Daoy (cell line): Measurements from ENCODE around the gene PDLIM1. TPM values are rescaled to one million over a fixed set of nuclear protein-coding genes. Genes with fewer than 3 reads are reported as not detected.

Experiments used
- DNase-seq: peaks from one replicate; pipeline ENCODE4 v3.0.0-alpha.2; 2015; ENCODE audit warnings: low read depth
- total RNA-seq: library from RNA; depleted of rRNA; stranded (reverse); fragments of >200 nt; shearing (Covaris generic); gene quantifications from 2 replicates; pipeline ENCODE4 v1.2.3, GENCODE V29; 2014

Gene PDLIM1
- total RNA-seq, 1 experiment from 2014 or later: 17.7 TPM

DNA sequence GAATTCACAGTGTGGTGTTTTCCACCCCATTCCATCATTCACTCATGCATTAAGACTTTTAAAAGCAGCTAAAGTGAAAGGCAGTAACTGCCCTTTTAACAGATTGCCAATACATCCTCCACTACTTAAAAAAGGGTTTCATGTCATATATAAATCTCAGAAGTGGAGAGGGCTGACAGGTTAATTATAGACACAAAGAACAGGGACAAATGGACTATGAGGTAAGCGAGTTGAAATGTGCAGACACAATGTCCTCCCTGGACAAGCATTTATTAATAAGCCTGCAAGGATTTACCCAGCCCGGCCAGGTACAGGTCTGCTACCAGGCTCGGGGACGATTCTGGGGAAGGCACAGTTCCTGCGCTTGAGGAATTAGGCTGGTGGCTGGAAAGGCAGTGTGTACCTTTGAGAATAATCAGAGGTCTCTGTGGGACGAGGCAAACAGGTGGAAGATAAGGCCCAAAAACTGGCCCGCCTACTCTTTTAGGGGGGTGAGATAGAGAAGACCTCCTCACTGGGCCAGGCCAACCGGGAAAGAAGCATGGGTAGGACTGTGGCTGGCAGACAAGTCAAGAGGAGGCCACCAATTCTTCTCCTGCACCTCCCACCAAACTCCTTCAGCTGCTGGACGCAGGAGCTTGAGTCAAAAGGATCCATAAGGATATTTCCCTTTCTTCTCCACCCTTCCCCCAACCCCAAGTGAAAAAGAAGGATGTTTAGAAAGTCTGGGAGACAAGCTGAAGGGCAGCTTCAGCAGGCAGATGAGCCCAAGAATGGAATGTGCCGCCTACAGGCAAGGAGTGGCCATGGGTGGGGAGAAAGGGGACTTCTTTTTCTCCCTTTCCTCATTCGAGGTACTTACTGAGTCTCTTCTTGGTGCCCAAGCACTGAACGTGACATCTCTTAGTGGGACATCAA lies 1.5 kb downstream of the PDLIM1 start:
- DNase-seq: peak; percentile 44

DNA sequence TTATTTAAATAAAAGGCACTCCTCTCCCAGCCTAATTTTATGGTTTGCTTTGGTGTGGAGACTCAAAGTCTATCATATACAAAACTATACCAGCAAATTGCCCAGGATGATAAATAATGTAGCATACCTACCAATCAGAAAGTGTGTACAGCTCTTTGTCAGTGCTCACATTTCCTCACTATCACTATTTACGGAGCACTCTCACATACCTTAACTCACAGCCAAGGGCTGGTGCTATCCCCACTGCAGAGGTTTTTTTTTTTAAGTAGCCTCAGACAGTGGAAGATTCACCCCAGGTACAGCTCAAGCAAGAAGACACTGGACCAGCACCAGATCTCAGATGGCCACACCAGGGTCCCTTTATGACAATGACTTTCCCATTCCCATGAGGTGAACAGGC lies 2.5 kb downstream of the PDLIM1 start:
- no peak for DNase-seq

DNA sequence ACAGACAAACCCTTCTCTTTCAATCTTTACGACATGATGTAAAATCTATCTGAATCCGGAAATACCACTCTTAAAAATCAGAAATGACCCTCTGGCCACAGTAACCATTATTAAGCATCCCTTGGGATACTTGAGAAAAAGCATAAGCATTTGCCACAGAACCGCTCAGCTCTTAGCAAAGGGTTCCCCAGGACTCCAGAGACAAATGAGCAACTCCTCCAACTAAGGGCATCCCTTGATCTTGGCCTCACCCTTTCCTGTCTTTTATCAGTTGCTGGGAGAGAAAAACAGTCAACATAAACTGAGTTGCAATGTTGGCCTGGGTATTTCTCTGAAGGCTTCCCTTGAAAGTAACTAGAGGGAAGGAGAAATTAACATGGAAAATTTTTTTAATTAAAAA lies 3.5 kb downstream of the PDLIM1 start:
- no peak for DNase-seq

DNA sequence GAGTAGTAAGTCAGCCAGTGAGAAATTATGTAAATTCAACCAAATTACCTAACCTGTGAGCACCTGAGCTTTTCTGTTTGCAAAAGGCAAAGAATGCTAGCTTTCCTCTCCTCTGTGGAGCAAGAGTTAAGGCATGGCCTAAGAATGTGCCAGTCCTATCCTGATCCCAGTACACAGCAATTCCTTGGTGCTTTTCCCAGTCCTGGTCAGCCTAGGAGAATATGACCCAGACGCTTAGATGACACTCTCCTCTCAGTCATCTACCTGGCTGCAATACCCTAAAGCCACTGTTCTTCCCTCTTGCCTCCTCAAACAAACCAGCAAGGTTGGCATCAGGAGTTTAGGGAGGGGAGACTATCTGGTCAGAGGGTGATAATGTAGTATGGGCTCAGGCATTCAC lies 4.1 kb downstream of the PDLIM1 start:
- no peak for DNase-seq

DNA sequence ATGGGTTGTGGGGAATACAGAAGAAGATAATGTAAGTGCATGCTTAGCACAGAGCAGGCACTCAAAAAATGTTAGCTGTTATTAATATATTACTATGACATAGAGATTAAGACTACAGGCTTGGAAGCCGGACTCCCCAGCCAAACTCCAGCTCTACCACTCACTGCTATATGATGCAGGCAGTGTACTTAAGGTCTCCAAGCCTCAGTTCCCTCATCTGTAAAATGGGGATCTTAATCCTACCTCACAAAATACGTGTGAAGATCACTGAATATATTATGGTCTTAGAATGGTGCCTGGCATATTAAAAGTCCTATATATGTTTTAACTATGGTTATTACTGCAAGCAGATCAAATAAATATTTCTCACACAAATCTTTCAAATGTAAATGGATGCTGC lies 5.2 kb downstream of the PDLIM1 start:
- no peak for DNase-seq

DNA sequence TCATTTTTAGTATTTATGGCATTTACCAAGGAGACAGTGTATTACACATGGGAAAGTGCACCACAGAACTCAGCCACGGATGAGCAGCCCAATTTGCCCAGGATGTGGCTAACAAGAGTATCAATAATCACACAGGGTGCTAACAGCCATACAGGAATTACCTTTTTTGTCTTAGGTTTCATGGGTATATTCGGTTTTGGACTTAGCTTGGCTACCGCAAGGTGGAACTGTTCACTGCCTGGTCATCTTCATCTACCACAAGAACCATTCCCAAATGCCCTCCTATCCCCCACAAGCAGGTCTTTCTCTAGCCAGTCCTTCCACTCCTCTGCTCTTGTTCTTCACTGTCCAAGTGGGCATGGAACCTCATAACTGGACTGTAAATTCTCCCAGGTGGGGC lies 6.0 kb downstream of the PDLIM1 start:
- DNase-seq: no peak

DNA sequence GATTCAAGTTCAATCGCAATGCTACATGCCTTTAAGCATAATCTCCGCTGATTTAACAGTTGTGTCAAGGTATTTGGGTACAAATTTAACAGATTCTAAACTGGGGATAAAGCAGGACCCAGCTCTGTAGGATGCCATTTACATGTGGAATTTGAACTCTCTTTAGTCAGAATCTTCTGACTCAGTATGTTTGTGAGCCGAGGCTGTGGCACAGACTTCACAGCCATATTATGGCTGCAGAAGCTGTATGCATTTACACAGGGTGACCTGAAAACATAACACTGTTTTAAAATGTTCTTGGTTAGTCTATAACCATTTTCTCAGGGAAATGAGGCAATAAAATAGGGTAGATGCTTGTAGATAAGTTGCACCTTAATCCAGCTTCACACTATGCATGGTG lies 8.7 kb downstream of the PDLIM1 start:
- DNase-seq: no peak

DNA sequence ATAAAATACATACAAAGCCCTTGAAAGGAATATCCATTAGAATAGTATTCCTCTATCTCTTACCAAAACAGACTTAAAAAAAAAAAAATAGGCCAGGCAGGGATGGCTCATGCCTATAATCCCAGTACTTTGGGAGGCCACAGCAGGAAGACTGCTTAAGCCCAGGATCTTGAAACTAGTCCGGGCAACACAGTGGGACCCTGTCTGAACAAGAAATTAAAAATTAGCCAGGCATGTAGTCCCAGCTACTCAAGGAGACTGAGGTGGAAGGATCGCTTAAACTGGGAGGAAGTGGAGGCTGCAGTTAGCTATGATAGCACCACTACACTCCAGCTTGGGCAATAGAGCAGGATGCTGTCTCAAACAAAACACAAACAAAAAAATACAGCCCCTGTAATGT lies 9.6 kb downstream of the PDLIM1 start:
- no peak for DNase-seq

DNA sequence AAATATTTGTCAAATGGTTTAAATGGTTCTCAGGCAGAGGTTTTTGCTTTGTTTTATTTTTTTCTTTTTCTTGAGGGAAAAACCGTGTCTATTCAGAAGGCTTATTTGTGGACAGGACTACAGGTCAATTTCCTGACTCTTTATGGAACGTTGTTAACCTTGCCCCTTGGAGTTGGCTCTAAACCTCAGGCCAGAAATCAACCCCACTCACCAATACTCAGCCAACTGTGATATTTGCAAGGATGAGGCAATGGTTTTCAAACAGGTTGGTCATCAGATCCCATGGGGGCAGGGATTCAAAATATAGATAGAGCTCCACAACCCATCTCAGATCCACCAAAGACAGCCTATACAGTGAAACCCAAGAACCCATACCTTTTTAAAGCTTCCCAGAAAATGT lies 10.2 kb downstream of the PDLIM1 start:
- DNase-seq: no peak

DNA sequence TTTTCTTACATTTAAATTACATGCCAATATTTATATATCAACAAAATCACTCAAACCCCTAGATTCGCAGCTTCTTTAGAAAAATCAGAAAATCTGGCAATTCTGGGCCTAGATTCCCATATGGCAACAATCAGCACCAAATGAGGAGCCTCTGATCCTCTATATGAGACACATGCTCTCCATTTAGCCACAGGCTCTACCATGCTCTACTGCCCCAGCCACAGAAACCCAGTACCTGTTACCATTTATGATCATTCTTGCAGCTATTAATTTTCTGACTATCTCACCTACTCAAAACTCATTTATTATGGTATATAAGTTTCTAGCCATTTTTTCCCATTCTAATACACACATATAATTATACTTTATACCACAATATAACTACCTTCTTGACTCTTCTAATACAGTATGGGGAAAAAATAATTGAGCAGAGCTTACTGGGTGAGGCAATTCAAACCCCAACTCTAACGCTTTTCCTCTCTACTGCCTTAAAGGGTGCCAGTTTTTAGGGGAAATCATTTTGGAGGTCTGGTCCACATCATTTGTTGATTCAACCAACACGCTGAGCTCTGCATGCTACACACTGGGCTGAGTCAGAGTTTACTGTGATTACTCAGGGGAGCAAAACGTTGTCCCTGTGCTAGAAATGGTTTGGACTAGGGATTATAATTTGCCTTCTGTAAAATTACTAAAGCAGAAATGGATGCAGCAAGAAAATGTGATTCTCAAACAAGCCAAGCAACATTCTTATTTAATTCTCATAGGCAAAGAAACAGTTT lies 11.6 kb downstream of the PDLIM1 start:
- peak; percentile 64 for DNase-seq

DNA sequence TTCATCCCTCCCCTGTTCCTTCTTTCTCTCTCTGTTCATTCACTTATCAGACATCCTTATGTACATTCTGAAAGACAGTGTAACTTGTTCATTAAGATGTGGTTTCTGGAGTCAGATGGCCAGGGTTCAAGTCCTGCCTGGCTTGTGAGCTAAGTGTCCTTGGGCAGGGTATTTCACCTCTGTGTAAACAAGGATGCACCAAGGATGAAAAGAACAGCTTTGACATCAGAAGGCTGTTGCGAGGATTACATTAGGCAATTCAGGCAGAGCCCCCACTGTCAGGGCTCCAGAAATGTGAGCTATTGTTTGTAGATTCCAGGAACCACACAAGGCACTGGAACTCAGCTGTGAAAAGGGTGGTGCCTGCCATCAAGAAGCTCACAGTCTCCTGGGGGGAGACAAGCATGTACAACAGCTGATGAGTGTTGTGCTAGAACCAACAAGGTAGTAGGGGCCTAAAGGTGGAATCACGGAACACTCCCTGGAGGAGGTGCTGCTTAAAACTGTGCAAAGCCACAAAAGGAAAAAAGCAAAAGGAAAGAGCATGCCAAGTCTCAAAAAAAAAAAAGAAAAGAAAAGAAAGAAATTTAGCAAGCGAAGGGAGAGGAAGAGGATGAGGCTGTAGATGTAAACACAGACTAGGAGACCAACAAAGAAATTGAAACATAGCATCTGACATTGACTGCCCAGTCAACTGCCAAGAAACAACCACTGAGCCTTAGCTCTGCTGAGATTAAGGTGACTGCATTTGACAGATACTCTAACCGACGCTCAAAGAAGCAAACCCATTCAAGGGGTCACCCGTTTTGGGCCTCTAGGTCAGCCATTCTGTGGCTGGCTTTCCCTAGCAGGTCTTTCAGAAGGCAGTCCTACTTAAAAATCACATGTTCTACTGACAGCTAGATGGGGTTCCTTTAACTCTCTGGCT lies 12.5 kb downstream of the PDLIM1 start:
- DNase-seq: no peak

DNA sequence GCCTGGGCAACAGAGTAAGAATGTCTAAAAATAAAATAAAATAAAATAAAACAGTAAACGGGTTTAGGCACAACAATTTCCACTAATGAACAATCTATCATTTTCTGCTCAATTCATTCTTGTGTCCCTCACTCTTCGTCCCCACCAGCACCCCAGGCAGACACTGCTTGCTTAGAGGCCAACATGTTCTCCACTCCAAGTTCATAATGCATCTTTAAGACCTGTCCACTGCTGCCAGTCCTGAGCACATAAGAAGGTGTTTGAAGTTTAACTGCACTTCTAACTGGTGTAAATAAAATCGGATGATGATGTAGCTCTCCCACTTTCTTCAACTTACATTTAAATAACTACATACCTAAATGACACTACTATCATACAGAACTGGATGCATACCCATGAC lies 13.2 kb downstream of the PDLIM1 start:
- DNase-seq: no peak

DNA sequence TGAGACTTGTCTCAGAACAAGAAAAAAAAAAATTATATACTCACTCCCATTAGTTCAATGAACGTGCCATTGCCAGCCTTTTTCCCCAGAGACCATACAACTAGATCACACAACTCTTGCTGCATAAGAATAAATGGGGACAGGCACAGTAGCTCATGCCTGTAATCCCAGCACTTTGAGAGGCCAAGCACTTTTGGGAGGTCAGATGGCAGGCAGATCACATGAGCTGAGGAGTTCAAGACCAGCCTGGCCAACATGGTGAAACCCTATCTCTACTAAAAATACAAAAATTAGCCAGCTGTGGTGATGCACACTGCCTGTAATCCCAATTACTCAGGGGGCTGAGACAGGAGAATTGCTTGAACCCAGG lies 13.6 kb downstream of the PDLIM1 start:
- no peak for DNase-seq

DNA sequence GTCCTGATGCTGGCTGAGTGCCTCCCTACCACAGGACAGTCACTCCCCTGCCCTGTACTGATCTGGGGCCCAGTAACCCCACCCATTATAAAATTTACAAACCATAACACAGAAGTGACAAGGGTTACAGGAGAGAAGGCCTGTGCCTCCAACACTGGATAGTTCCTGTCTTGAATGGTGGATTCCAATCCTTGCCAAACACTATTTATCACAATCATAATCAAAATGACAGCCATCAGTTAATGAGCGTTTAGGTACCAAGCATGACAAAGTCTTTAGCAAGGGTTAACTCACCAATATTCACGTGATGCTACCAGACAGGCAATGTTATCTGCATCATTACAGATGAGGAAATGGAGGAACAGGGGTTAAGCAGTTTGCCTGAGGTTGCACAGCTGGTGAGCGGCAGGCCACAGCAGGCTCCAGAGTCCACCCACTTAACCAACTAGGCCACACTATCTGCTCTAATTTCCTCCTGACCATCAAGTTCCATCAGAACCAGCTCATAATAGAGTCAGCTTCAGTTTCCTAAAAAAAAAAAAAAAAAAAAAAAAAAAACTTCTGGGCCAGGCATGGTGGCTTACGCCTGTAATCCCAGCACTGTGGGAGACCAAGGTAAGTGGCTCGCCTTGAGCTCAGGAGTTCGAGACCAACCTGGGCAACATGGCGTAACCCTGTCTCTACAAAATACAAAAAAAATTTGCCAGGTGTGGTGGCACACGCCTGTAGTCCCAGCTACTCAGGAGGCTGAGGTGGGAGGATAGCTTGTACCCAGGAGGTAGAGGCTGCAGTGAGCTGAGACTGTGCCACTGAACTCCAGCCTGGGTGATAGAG lies 14.2 kb downstream of the PDLIM1 start:
- peak; percentile 37 for DNase-seq

DNA sequence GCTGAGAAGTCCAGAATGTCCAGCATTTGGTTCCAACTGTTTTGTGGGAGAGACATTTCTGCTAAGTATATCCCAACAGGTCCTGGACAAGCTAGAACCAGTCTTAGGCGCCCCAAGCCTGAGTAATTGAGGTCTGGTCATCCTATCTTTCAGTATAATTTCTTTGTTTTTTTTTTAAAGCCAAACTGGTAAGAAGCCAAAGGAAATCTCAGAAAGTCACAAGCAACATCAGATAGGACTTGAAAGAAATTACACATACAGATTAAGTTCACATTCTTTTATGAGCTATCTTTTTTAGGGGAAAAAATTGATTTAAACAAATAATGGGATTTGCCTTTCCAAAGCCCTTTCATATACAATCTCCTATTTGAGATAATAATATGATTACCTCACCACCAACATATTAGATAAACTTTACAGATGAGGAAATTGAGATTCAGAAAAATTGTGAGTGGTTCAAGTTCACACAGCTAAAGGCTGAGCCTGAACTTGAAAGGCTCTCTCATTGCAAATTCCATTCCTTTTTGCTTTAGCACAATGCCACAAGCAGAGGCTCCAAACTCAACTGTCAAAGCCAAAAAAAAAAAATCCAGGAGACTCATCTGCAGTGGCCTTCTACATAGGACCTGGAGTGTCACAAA lies 15.0 kb downstream of the PDLIM1 start:
- DNase-seq: peak; percentile 22

DNA sequence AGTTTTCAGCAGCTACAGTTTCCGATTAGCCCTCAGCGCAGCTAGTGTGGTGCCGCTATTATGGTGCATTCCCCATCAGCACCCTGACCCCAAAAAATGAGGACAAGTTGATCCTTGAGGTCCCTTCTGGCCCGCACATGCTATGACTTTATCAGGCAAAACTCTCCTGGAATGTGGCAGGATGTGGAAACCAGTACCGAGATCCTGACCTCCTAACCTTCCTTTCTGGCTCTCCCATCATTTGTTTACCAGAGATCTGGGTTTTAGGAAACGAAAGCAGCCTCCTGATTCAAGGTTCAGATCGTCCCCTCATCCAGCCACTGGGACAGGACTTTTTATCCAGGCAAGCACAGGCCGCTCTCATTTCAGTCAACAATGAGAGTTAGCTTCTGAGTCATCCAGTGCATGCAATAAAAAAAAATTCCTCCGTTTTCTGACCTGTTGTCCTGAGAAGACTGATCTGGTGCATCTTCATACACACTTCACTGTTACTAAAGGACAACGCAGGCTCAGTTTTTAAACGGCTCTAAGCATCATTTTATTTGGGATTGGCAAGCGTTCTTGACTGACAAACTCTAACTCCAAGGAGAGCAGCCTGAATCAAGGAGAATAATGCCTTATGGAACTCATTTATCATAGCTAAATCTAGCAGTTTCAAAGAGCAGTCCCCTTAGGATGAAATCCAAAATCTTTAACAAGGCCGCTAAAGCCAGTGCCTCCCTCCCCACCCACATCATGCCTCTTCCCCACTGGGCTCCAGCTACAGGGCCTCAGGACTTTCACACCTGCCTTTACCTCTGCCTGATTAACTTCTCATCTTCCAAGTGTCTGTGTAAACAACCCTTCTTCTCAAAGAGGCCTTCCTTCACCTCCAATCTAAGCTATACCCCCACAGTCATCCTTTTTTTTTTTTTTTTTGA lies 17.1 kb downstream of the PDLIM1 start:
- DNase-seq: peak; percentile 66

DNA sequence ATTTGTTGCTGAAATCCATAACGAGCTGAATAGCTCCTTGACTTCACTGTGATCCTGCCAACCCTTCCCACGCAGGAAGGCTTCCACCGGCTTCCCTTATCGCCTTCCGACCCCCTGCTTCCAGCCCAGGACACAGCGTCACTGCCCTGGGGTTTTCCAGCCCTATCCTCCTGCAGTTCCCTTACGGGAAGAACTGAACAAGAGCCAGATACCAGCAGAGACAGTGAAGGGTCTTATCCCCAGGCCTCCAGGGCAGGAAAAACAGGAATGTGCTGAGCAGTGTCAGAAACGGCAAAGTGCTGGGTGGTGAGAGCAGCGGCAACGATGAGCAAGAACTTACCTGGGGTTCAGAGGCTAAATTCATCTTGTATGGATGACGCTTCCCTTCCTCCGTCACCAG lies 22.4 kb downstream of the PDLIM1 start:
- DNase-seq: peak; percentile 82

DNA sequence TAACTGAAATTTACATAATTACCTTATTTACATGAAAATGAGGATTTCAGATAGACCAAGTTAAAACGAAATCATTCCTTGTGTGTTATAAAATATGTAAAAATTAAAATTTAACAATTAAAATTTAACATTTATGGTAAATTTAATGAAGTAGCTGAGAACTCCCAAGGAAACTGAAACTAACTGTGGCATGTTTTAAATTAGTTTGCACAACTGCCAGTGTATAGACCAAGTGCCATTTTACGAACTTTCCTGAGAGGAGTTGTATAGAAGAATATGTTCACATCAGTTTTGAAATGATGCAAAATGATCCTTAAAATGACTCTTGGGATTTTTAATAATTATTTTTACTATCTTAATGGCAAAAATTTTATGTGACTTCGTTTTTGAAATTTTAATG lies 23.6 kb downstream of the PDLIM1 start:
- no peak for DNase-seq

DNA sequence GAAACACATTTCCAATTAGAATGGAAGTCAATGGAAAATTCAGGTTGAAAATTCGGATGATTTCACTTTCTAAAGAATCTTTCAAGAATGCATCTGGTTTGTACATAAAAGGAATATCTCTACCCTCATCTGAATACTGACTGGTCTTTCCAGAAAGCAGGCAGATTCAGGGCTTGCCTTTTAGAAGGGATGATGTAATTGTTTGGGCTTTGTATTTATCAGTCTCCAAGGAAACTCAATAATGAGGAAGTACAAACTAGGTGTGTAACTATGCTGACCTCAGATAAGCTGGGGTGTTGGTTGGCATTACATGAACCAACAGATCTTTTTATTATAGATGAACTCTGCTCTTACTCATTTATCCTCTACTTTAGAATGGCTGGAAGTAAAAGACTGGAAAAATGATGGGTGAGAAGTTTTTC lies 24.1 kb downstream of the PDLIM1 start:
- peak; percentile 84 for DNase-seq
